Measurements from ENCODE around the gene PTPRN2.

The PTPRN2 gene

DNA sequence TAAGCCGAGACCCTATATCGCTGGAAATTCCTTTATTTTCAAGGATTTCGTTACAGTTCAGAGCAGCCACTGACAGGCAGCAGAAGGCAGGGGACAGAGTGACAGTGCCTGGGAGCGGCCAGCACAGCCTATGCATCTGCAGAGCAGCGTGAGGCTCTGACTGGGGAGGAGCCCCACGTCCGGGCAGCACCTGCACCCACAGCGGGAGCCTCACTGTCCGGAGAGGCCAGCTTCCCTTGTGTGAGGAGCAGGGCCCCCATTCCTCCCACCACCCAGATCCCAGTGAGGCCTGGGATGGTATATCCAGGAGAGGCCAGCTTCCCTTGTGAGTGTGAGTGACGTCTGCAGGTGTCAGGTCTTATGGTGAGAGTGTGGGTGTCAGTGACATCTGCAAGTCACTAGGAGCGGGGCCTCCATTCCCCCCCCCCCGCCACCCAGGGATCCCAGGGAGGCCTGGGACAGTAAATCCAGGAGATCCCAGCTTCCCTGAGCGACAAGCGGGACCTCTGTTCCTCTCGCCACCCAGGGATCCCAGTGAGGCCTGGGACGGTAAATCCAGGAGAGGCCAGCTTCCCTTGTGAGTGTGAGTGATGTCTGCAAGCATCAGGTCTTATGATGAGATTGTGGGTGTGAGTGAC is 259.1 kb downstream of the PTPRN2 start:
- TF ChIP-seq, protein P1, sequence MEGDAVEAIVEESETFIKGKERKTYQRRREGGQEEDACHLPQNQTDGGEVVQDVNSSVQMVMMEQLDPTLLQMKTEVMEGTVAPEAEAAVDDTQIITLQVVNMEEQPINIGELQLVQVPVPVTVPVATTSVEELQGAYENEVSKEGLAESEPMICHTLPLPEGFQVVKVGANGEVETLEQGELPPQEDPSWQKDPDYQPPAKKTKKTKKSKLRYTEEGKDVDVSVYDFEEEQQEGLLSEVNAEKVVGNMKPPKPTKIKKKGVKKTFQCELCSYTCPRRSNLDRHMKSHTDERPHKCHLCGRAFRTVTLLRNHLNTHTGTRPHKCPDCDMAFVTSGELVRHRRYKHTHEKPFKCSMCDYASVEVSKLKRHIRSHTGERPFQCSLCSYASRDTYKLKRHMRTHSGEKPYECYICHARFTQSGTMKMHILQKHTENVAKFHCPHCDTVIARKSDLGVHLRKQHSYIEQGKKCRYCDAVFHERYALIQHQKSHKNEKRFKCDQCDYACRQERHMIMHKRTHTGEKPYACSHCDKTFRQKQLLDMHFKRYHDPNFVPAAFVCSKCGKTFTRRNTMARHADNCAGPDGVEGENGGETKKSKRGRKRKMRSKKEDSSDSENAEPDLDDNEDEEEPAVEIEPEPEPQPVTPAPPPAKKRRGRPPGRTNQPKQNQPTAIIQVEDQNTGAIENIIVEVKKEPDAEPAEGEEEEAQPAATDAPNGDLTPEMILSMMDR (IDR thresholded peaks at IDR 0.05; ENCODE audit: extremely low read depth, insufficient read depth, missing control alignments) = no peak
- DNase-seq (ENCODE audit: low spot score) = no peak
- in situ Hi-C loops (cut with MboI; ENCODE audit: low pct_unique_long_range_greater_than_20kb, low sequenced_read_pairs, unreplicated experiment) = no loop called here

DNA sequence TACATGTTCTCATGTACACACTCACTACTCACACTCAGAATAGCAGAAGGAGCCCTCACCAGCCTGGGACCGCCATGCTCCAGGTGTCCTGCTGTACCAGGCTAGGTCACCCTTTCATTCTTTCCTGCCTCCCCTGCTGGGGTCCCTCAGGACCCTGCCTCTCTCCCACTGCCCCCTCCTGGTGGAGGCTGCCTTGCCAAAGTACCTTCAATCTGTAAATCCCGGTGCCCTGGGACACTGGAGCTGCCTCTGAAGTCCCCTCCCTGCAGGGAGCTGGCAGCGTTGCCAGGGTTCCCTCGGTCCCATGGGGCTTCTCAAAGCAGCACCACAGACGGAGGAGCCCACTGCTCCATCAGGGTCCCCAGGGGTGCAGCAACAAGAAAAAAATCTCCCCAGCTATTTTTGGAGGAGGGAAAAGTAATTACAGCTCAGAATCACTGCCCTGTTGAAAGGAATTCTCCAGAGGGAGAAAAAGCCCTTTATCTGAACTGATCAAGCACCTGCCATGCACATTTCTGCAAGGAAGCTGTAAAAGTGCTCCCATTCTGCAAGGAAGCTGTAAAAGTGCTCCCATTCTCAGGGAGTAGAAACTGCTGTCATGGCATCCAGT is 259.9 kb downstream of the PTPRN2 start:
- in situ Hi-C loops (cut with MboI; ENCODE audit: low pct_unique_long_range_greater_than_20kb, low sequenced_read_pairs, unreplicated experiment) = no loop called here
- DNase-seq (ENCODE audit: low spot score) = no peak
- TF ChIP-seq, protein P1 (IDR thresholded peaks at IDR 0.05; ENCODE audit: extremely low read depth, insufficient read depth, missing control alignments) = no peak

DNA sequence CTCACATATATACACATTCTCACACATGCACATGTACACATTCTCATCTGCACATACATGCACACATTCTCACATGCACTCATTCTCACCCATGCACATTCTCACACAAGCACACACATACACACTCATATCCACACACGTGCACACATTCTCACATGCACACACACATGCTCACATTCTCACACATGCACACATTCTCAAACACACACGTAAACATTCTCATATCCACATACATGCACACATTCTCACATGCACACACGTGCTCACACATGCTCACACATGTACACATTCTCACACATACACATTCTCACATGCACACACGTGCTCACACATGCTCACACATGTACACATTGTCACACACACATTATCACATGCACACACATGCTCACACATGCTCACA is 260.6 kb downstream of the PTPRN2 start:
- TF ChIP-seq, protein P1 (IDR thresholded peaks at IDR 0.05; ENCODE audit: extremely low read depth, insufficient read depth, missing control alignments) = no peak
- in situ Hi-C loops (cut with MboI; ENCODE audit: low pct_unique_long_range_greater_than_20kb, low sequenced_read_pairs, unreplicated experiment) = no loop called here
- no peak for DNase-seq (ENCODE audit: low spot score)

DNA sequence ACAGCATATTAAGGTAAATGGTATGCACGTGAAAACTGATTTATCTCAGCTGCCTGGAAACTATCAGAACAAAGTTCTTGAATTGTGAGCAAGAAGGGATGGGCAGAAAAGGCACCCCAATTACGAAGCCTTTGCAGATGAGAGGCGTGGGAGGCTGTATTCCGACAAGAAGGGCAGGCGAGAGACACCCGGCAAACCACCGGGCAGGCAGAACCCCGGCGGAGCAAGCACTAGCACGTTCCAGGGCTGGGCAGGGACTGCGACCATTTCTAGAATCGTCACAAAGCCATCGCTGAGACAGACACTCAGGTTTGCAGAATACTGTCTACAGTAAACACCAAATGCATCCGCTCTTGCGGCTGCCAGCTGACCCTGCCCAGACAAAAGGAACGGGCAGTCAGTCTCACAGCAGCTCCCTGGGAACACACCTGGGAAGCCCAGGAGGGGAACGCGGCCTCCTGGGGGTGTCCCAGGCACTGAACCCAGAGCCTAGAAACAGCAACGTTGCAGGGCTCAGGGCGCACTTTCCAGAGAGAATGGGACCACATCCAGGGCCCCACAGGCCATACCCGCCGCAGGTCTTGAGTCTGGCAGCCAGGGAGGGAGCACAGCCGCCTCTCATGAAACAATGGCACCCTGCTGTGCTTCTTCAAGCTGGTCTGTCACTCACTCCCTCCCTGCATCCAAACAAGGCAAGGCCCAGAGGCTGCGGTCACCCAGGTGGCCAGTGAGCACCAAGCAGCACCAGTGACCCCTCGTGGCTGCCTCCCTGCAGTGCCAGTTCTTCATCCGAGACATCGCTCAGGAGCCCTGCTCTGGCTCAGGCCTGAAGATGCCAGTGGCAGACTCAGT is 261.9 kb downstream of the PTPRN2 start:
- no peak for DNase-seq (ENCODE audit: low spot score)
- in situ Hi-C loops (cut with MboI; ENCODE audit: low pct_unique_long_range_greater_than_20kb, low sequenced_read_pairs, unreplicated experiment) = no loop called here
- TF ChIP-seq, protein P1 (IDR thresholded peaks at IDR 0.05; ENCODE audit: extremely low read depth, insufficient read depth, missing control alignments) = no peak

DNA sequence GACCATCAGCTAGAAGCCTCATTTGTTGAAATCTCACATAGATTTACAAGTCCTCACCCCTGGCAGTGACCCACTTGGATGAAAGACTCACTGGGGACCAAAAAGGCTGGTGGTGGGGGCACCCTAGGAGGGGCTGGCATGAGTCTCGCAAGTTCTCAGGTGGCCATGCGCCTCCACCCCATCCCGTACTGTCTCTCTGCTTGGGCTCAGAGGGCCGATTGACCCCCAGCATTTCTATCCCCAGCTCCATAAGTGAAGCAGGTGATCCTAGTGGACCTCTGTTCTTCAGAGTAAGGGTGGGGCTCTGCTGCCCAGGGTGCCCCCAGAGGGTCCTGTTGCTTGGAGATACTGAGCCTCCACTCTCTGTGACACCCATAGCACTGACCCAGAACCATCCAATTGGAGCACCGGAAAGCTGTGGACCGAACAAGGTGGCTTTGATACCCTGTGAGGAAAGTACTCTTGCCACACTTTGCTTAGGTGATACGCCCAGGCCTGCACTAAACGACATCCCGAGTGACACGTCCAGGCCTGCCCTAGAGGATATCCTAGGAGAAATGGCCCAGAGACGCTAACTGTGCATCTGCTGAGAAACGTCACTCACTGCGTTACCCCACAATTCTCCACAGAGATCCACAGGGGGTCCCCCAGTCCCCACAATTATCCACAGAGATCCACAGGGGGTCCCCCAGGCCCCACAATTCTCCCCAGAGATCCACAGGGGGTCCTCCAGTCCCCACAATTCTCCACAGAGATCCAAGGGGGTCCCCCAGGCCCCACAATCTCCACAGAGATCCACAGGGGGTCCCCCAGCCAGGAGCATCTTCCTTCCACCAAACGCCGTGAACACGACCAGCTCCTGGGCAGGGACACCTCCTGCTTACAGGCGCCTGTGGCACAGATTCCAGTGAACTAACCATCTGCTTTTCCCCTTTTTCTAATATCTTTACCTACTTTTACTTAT is 262.9 kb downstream of the PTPRN2 start:
- TF ChIP-seq, protein P1 (IDR thresholded peaks at IDR 0.05; ENCODE audit: extremely low read depth, insufficient read depth, missing control alignments) = no peak
- no peak for DNase-seq (ENCODE audit: low spot score)
- in situ Hi-C loops (cut with MboI; ENCODE audit: low pct_unique_long_range_greater_than_20kb, low sequenced_read_pairs, unreplicated experiment) = no loop called here
